AG04450 (cell line): Measurements from ENCODE around the gene MYEF2. TPM values are rescaled to one million over a fixed set of nuclear protein-coding genes. Genes with fewer than 3 reads are reported as not detected.
A peak's percentile ranks its signal among the peaks of the same experiment; 100 is the strongest.

ENCODE experiments used
- CTCF ChIA-PET: fragments of 300-600, 350-600 bp; formaldehyde crosslinking; extraction: SDS; loops from one replicate; lab custom pipeline; 2022; ENCODE audit warnings: antibody characterized with exemption, inconsistent platforms; lab: Charles Lee
- POLR2A ChIA-PET: fragments of 350-600 bp; formaldehyde crosslinking; extraction: SDS; loops from one replicate; lab custom pipeline; 2021; ENCODE audit warnings: antibody characterized with exemption, inconsistent platforms; lab: Yijun Ruan, JAX
- DNase-seq: peaks from one replicate; pipeline ENCODE4 v3.0.0-alpha.2; 2011; ENCODE audit warnings: low read depth, low spot score
- H3K27ac ChIP-seq: one replicate; pipeline ENCODE4 v1.5.1; 2012; ENCODE audit warnings: low read depth, low read length, control low read depth
- H3K27me3 ChIP-seq: one replicate; pipeline ENCODE4 v1.6.0; 2012; ENCODE audit warnings: low read length; ENCODE audit not compliant: control insufficient read depth, insufficient read depth
- H3K4me3 ChIP-seq: 2 replicates; pipeline ENCODE4 v1.5.1; 2011; ENCODE audit warnings: mild to moderate bottlenecking, low read depth, low read length, control low read depth
- H3K9me3 ChIP-seq: 2 replicates; pipeline ENCODE4 v1.5.1; 2012; ENCODE audit warnings: low read length; ENCODE audit not compliant: control insufficient read depth, insufficient read depth
- polyA plus RNA-seq: library from polyadenylated mRNA; depleted of rRNA; stranded (reverse); fragments of >200 nt; gene quantifications from 2 replicates; pipeline ENCODE4 v1.2.3, GENCODE V29; 2011
- TF ChIP-seq, protein P1 (sequence below): IDR thresholded peaks from 2 replicates; pipeline ENCODE4 v1.5.1; 2011; ENCODE audit warnings: low read depth, low read length, control low read depth, inconsistent platforms

MYEF2 gene
- polyA plus RNA-seq, 1 experiment: 9.4 TPM

DNA sequence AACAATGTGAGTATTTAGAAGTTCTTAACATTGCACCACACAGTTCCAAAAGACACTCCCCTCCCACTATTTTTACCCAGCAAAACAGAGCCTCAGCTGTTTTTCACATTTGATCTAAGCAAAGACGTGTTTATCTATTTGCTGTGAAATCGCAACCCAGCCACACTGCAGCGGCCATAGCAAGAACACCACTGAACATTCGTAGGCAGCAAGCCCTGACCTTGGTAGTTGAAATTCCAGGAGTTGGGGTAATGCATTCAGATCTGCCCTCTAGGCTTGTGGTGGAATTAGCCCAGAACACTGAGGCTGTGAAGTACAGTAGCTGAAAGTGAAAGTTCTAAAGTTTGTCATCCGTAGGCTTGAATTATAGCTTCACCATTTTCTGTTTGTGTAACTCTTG is 74.4 kb downstream of the MYEF2 start:
- Histone ChIP-seq H3K4me3 (no peak overlapping the region), H3K9me3 (no peaks in the 10 kb centered on the region), H3K27me3 (peaks cover 5% of the 10 kb centered on the region), H3K27ac (no peak overlapping the region)
- DNase-seq: no peak
- POLR2A ChIA-PET: no interaction called here
- CTCF ChIA-PET: no interaction called here
- TF ChIP-seq, protein P1, sequence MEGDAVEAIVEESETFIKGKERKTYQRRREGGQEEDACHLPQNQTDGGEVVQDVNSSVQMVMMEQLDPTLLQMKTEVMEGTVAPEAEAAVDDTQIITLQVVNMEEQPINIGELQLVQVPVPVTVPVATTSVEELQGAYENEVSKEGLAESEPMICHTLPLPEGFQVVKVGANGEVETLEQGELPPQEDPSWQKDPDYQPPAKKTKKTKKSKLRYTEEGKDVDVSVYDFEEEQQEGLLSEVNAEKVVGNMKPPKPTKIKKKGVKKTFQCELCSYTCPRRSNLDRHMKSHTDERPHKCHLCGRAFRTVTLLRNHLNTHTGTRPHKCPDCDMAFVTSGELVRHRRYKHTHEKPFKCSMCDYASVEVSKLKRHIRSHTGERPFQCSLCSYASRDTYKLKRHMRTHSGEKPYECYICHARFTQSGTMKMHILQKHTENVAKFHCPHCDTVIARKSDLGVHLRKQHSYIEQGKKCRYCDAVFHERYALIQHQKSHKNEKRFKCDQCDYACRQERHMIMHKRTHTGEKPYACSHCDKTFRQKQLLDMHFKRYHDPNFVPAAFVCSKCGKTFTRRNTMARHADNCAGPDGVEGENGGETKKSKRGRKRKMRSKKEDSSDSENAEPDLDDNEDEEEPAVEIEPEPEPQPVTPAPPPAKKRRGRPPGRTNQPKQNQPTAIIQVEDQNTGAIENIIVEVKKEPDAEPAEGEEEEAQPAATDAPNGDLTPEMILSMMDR: no peak

DNA sequence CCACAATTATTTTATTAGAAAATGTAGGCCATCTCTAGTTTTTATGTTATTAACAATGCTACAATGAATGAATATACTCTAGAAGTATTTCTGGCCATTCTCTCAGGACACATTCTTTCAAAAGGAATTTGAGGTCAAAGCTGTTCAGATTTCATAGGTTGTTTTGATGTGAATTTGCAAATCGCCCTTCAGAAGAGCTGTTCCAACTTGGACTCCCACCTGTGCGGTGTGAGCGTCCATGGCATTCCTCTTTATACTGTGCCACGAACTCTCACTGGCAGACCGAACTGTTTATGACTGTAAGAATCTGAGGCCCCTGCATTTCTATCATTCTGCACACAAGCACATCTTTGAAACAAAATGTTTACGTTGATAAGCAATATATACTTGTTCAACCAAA is 75.9 kb downstream of the MYEF2 start:
- TF ChIP-seq, protein P1: no peak
- no peak for DNase-seq
- Histone ChIP-seq H3K27me3 (peaks cover 5% of the 10 kb centered on the region), H3K27ac (no peak overlapping the region), H3K9me3 (no peaks in the 10 kb centered on the region), H3K4me3 (no peak overlapping the region)
- CTCF ChIA-PET: no interaction called here
- POLR2A ChIA-PET: no interaction called here

DNA sequence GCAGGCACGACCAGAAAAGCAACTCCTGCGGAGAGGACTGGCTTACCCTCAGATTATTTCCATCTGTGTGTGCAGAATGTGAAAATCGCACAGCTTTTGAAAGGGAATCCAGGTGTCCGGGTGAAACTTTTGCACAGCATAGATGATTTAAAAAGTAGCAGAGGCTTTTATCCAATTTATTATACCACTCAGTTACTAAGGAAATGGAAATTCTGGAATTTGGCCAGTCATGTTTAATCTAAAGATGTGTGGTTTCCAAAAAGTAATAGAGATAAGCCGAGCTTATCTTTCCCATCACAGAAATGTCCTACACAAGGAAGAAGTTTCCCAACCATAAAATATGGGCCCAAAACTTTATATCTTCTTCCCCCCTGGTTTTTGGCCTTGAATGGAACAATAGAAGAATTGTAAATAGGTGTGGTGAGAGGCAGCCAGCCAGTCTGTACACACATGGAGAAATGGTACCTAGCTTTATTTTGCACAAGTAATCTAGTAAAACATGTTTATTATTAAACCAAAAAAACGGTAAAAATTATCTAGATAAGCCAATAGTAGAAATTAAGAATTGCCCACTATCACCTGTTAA is 76.6 kb downstream of the MYEF2 start:
- TF ChIP-seq, protein P1: no peak
- no peak overlapping the region for H3K4me3 ChIP-seq
- no peaks in the 10 kb centered on the region for H3K9me3 ChIP-seq
- no peak for DNase-seq
- CTCF ChIA-PET: no interaction called here
- H3K27ac ChIP-seq: no peak overlapping the region
- POLR2A ChIA-PET: no interaction called here
- peaks cover 3% of the 10 kb centered on the region for H3K27me3 ChIP-seq

DNA sequence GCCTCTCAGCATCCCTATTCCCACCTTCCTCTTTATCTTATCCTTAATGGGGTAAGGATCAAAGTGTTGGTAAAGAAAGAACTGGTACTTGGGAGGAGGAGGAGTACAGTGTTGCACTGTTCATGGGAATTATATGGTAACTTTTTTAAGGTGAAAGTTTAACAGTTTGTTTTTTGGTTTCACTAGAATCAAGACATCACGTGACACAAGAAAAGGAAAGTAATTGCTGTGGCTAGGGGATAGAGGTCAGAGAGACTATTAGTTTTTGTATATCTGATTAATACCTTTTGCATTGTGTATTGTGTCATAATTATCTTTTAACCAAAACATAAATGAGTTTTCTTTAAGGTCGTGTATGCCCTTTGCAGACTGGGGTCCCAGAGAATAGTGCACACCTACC is 80.8 kb downstream of the MYEF2 start:
- Histone ChIP-seq H3K27me3 (peaks cover 6% of the 10 kb centered on the region), H3K27ac (no peak overlapping the region), H3K4me3 (no peak overlapping the region), H3K9me3 (no peaks in the 10 kb centered on the region)
- no peak for DNase-seq
- CTCF ChIA-PET: interaction anchor here (0.7 kb wide), 1 partner anchor 189 kb away, joined by 3 read pairs; no protein-coding TSS in a partner anchor
- TF ChIP-seq, protein P1: no peak
- POLR2A ChIA-PET: no interaction called here

DNA sequence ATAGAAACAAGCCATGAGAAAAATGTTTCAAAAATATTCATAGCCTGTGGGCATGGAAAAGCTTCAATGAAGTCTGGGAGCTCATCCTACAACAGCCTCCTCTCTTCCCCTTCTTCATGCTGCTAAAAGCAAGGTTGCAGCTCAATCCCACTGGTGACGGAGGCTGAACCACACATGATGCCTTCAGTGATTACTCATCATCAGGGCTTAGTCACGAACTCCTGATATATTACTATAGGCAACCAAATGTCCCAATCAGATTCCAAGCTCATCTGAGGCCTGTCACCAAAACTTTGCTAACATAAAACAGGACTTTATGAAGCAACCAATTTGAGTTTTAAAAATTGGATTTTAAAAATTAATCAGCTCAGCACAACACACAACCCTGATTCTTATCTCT is 81.3 kb downstream of the MYEF2 start:
- Histone ChIP-seq H3K27ac (no peak overlapping the region), H3K4me3 (no peak overlapping the region), H3K27me3 (peaks cover 6% of the 10 kb centered on the region), H3K9me3 (no peaks in the 10 kb centered on the region)
- DNase-seq: peak; percentile 58
- ChIA-PET POLR2A (no interaction called here), CTCF (interaction anchor here (0.7 kb wide), 1 partner anchor 189 kb away, joined by 3 read pairs; no protein-coding TSS in a partner anchor)
- TF ChIP-seq, protein P1: no peak
